NCI-H1092 treated with DMSO at 0.1 percent for 48 hours (cell line): ENCODE results near the gene CYP27B1.
A peak's percentile ranks its signal among the peaks of the same experiment; 100 is the strongest.

ENCODE experiments used
- DNase-seq: peaks from one replicate; lab custom pipeline; 2025; lab: John Stamatoyannopoulos, UW

The CYP27B1 gene

DNA sequence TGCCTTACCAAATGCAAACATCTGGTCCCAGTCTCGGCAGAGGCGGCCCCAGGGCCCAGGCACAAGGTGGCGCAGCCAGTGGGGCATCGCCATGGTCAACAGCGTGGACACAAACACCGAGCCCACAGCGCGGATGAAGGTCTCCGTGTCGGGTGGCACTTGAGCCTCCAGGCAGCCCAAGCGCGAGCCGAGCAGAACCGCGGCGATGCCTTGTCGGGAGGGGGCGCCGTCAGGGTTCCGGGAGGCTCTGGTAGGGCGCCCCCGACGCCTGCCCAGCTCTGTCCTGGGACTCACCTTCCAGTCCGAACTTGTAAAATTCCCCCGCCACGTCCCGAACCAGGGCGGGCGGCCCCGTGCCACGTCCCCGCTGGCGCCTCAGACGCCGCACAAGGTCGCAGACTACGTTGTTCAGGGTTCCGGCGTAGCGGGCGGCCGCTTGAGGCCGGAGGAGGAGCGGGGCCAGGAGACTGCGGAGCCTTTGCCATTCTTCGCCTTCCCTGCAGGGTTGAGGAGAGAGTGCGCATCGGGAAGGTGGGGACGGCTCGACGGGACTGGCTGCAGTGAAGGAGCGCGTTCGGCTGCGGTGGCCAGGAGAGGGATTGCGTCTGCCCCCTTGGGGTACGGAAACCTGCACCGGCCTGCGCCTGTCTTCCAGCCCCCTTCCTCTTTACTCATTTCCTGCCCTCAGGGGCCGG lies 1.7 kb downstream of the CYP27B1 start:
- no peak for DNase-seq

DNA sequence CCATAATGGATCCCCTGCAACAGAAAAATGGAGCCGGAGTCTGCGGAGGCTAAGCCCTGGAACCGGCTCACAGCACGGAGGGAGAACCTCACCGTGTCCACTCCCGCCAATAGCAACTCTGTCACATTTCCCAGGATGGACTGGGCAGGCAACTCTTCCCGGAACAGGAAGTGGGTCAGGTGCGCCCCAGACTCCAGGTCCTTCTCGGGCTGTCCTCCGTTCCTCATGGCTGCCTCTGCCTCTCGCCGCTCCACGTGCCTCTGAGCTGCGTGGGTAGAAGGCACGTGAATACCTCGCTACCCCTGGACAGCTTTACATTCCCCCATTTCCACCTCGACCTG lies 2.2 kb downstream of the CYP27B1 start:
- no peak for DNase-seq

DNA sequence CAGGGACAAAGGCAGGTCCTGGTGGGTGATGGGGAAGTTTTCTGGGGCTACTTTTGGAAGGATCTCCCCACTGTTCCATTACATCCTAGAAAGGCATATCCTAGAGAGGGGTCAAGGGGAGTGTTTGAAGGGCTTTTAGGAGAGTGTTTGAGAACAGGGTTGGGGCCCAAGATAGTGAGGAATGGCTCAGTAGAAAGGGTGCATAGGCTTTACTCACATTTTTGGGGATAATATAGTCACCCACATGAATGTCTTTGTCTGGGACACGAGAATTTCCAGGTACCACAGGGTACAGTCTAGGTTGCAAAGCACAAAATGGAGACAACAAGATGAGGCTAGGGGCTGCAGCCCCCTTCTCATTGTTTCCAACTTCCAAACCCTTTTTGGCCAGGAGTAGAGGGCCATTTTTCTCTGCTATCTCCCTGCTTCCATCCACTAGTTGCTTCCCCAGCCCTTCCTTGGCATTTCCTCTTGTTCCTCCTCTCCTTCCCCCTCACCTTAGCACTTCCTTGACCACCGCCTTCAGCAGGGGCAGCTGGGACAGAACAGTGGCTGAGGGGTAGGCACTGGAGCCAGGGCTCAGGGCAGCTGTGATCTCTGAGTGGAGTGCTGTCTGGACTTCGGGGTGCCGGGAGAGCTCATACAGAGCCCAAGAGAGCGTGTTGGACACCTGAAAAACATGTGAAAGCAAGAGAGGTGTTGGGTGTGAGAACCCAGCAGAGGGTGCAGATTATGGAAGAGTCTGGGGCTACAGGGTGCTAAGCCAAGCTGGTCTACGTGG lies 2.8 kb downstream of the CYP27B1 start:
- DNase-seq, result no peak

DNA sequence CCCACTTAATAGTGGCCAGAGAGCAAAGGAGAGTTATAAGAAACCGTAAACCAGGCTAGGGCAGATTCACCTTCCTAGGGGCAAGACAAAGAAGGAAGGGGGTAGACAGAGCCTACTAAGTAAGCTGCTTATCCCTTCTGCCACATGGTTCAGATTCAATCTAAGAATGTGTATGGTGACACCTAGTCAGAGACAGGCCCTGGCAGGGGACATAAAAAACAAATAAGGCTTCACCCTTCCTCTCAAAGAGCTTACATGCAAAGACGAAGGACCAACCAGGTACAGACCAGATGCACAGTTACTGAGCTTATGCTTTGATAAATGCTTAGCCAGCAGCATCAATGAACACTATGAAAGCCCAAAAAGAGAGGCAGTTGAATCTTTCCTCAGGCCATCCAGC lies 4.4 kb downstream of the CYP27B1 start:
- no peak for DNase-seq

DNA sequence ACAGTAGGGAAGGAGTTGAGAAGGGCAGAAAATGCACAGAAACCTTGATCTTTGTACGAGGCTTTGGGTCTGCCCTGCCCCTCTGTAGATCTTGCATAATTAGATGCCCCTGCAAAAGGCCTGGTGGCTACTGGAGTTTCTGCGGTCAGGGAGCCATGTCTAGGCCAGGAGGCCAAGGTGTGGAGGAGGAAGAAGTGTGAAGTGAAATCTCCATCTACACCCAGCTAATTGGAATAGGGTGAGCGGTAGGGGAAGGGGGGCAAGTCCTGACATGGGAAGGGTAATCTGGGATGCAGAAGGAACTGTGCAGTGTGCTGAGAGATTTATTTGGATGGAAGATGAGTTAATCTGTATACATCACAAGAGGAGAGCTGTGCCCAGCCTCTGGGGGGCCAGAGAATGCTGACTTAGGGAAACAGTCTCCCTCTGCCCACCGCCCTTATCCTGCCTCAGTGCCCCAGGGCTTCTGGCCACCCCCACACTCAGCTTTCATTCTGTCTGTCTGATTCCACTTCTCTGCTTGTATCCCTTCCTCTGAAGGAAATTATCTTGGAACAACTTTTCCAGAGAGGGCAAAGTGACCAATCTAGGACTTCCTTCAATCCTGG lies 5.4 kb downstream of the CYP27B1 start:
- no peak for DNase-seq

DNA sequence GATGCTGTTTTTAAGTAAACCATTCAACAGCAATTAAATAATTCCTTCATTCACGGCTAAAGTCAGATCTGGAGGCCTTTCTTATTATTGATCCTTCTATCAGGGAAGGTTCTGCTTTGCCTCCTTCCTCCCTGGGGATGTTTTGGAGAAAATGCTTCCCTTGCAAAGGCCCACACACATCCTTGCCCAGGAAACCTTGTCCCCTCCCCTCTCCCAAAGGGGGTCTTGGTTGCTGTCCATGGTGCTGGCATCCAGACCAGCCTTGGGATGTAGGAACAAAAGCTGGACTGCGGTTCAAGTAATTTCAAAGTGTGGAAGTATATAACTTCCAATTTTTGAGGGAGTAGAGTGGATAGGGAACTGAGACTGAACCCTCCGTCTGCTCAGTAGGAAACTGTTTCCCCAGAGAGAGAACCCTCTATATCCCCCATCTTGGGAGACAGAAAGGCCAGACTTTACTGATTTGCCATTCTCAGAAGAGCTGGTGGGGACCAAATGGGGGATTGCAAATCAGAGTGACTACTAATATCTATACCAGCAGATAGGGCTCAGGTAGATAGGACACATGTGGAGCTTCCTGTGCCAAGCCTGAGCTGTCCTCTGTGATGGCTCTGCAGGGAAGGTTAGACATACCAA lies 6.4 kb downstream of the CYP27B1 start:
- DNase-seq, result no peak

DNA sequence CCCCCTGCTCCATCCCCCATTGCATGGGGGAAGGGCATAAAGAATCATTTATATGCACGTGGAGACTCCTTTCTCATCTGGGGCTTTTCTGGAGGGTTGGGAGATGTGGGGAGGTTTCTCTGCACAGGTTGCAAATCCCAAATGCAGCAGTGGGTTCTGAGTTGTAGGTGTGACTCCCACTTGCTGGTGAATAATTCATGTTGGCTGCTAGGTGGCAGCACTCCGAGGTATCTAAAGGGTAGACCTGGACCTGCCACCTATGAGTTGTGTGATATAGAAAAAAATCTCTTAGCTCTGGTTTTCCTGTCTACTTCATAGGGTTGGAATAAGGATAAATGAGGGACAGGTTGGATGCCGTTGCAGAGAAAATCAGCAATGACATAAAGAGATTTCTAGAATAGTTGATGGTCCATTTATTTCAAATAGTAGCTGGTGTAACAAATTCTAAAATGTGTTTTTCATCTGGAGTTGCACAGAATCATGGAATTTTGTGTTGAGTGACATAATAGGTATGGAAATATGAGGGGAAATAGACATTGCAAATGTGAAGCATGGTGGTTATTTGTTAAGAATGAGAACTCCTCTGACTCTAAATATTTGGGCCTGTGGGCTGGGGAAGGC lies 7.4 kb downstream of the CYP27B1 start:
- DNase-seq, result no peak

DNA sequence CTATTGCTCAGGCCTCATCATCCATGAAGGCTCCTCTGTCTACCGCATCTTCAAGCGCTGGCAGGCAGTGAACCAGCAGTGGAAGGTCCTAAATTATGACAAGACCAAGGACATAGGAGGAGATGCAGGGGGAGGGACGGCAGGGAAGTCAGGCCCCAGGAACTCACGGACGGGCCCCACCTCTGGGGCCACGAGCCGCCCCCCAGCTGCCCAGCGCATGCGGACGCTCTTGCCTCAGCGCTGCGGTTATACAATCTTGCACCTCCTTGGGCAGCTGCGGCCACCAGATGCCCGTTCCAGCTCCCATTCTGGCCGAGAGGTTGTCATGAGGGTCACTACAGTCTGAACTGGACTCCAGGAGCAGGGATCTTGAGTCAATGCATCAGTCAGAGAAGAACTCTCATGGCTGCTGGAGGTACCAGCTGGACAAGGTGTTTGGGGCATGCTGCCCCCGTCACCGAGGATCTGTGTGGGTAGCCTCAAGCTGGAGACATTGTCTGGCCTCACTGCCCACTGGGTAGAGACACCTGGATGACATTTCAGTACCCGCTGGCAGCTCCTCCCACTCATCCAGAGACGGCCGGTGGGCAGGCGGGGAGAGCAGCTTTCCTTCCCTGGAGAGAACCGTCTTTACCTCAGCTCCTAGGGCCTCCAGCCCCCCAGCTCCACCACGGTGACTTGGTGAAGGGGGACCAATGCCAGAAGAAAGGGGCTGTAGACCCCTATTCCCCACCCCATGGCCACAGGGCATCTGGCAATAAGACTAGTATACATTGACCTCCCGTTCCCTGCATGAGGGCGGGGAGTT lies 8.1 kb downstream of the CYP27B1 start:
- DNase-seq, result no peak

DNA sequence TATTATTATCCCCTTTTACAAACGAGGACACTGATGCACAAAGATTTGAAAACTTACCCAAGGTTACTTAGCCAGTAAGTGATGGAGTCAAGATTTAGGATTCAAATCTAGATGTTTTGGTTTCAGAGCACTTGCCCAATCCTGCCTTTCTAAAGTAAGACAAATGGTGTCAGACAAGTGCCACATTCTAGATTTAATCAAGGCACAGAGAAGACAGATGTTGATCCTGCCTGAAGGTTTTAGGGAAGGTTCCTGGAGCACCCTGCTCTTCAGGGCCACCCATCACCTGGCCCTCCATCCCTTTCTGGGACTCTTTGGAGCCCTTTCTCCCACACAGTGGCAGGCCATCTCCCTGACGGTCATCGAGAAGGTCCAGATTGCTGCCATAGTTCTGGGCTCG lies 9.1 kb downstream of the CYP27B1 start:
- no peak for DNase-seq

DNA sequence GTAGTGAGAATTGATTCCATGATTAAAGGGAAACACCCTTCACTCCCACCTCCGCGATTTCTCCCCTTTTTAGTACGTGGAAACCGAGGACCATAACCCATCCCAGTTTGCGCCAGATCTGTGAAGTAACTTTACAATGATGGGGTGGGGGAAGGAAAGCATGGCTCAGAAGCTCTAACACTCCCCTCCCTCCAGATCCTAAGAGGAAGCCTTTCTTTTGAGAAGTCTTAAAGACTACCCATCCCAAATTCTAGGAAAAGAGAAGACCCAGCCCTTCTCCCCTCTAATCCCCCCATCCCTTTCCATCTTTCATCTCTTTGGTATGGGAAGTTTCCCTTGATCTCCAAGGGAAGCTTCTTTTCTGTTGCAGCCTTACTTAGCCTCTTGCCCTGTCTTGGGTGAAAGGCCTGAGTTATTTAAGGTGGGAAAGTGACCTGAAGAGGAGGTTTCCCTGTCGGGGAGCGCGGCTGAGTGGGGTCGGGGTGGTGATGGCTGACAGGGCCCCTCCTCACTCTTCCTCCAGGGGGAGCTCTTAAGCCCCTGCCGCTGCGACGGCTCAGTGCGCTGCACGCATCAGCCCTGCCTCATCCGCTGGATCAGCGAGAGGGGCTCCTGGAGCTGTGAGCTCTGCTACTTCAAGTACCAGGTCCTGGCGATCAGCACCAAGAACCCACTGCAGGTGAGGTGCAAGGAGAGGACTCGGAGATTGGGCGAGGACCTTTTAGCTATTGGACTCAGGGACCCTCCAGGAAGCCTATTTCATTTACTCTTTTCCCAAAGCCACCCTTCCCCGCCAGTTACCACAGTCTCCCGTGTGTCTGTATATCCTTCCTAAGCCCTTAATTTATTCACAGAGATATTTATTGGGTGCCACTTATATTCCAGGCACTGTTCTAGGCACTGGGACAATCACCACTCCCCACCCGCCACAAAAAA lies 10.2 kb downstream of the CYP27B1 start:
- no peak for DNase-seq

DNA sequence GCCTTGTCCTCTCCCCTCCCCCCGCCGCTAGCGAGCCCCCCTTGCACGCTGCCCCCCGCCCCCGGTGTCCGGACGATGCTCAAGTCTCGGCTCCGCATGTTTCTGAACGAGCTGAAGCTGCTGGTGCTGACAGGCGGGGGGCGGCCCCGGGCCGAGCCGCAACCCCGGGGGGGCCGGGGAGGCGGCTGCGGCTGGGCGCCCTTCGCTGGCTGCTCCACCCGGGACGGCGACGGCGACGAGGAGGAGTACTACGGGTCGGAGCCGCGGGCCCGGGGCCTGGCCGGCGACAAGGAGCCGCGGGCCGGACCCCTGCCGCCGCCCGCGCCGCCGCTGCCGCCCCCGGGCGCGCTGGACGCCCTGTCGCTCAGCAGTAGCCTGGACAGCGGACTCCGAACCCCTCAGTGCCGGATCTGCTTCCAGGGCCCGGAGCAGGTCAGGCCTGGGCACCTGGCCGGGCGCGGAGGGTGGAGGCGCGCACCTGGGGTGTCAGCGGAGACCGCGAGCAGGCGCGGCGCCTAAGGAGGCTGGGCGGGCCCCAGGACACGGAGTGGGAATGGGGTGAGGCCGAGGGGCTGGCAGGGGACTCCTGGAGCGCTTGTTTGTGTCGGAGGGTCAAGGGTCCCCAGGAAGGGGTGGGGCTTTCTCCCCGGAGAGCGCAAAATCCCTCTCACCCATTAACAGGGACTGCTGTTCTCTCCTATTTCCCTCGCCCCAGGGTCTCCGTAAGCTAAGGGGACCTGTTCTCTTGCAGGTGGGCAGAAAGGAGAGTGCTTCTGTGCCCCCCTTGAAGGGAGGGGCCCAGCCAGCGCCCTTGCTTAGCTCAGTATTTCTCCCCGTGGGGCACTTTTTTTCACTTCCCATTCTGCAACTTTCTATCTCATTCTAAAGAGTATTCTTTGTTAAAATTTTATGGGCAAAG lies 11.2 kb downstream of the CYP27B1 start:
- DNase-seq, result no peak

DNA sequence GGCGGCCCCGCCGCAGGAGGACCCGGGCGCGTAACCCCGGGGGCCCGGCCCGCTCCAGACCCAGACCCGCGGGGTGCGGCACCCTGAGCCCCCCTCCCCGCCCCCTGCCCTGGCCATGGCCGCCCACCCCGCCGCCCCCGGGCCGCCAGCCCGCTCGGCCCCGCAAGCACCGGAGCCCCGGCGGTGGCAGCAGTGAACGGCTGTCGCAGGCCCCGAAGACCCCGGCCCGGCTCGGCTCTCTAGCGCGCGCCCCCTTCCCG lies 11.8 kb downstream of the CYP27B1 start:
- DNase-seq, result no peak

DNA sequence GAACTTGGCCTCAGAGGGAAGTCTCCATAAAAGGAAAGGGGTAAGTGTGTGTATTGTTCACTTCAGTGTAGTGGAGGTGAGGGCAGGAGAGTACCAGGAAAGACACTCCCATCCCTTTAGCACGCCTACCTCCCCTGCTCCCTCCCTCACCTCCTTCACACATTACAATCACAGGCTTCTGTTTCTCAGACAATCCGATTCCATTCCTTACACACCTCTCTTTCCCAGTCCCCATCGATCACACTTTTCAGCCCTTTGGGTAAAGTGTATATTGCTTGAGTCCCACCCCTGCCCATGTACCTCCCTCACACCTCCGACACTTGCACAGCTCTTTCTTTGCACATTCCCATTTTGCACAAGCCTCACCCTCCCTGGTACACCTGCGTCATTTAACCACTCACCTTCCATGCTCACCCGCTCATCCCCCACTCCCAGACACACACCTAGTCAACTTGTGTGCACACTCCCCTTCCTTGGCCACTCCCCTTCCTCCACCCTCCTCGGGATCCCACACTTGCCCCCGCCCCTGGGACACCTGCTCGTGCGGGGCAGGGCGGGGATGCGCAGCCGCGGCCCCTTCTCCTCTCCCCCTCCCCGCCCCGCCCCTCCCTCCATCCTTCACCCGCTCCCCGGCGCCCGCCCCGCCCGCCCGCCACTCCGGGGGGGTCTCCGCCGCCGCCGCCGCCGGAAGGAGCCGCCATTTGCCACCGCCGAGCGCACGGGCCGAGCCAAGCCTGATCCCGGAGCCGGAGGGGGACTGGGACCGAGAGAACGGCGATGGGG lies 12.3 kb downstream of the CYP27B1 start, which contains the start of gene MARCHF9:
Gene MARCHF9 (plus strand): TSS at position 693 of the 783 bp plus-strand sequence. CDS start 426 bp downstream, outside the sequence.
- peak; percentile 37 for DNase-seq

DNA sequence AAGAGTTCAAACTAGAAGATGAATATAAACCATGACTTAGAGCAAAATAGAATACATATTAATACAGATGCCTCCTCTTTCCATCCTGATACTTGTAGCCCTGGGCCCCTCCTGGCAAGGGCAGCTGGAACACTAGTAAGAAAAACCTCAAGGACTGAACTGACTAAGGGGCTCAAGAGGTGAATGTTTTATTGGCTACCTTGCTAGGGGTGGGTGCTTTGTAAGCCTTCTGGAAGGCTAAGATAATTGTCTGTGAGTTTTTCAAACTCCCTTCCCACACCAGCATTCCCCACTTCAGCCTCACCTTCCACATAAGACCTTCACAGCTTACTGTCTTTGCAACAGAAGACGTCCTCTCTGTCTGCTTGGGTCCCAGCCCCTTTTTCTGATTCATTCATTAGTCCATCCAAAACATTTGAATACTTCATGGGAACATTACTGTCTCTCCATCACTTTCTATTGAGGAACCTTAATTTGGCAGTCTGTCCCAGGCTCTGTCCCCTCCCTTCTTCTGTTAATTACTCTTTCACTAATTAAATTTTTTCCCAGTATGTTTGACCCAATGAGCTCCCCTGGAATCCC lies 13.0 kb downstream of the CYP27B1 start:
- no peak for DNase-seq

DNA sequence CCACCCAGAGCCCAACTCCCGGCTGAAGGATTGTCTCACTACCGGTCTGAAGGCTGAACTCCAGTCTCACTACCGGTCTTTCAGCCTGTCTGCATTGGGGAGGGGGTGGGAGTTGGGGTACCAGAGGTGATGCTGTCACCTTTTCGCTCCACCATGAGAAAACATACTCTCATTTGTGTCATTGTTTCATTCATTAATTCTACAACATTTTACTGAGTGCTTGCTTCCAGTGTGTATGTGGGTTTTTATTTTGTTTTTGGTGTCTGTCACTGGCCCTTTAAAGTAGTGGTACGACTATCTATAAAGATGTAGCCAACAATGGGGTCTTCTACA lies 14.2 kb downstream of the CYP27B1 start:
- DNase-seq, result no peak

DNA sequence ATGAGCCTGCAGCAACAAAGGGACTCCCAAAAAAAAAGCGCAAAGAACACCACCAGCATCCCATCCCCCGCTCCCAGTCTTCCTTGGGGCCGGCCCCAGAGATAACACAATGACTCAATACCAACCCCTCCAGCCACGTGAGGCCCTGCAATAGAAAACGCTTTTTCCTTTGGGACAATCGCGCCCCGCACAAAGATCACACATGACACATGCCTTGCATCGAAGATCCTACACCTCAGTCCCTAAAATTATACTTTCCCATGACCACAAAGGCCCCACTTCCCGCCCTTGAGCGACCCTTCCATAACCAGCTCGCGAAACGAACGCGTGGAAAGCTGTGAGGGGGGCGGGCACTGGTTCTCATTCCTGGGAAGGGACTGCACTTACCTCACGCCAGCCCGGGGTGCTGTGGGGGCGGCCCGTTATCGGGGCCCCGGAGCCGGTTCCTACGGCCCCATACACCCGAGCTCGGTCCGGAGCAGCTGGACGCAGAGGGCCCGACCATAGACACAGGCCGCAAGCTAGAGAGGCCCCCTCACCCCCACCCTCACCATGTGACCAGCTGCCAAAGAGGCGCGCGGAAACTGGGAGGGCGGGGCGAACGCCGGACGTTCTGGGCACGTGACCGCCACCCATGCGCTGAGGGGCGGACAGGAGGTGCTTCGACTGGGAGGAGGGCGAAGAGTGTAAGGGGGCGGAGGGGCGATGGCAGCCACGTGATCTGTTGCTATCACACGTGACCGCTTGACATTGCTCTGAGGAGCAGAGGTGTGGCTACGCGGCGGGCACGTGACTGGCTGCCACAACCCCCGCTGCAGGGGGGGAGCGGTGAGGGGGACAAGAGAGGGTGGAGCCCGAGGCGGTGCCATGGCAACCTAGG lies 14.8 kb downstream of the CYP27B1 start, which contains the start of gene CDK4:
Gene CDK4 (minus strand): TSS at position 523 of the 880 bp plus-strand sequence. CDS start 593 bp downstream, outside the sequence.
- DNase-seq, result peak; percentile 97

DNA sequence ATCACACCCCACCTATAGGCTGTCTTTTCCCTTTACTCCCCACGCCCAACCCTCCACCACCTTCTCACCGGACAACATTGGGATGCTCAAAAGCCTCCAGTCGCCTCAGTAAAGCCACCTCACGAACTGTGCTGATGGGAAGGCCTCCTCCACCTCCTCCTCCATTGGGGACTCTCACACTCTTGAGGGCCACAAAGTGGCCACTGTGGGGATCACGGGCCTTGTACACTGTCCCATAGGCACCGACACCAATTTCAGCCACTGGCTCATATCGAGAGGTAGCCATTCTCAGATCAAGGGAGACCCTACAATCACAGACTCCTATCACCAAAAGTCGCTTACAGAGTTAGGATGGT lies 15.5 kb downstream of the CYP27B1 start:
- no peak for DNase-seq
